ENCODE data around the gene GADL1.

The GADL1 gene

GRCh38 chr3:30753766-30754165 is 140.7 kb downstream of the GADL1 start:
- no peak for DNase-seq

- DNase-seq: no peak
Observed at GRCh38 chr3:30752970-30753369, 141.5 kb downstream of the GADL1 start.

GRCh38 chr3:30752491-30752890 is 142.0 kb downstream of the GADL1 start:
- no peak for DNase-seq

GRCh38 chr3:30751610-30752299 is 142.7 kb downstream of the GADL1 start:
- DNase-seq: peak; percentile 48

GRCh38 chr3:30750967-30751366 is 143.5 kb downstream of the GADL1 start:
- no peak for DNase-seq

GRCh38 chr3:30749230-30749629 is 145.2 kb downstream of the GADL1 start:
- no peak for DNase-seq

GRCh38 chr3:30747771-30748281 is 146.6 kb downstream of the GADL1 start:
- DNase-seq: peak; percentile 10

GRCh38 chr3:30743641-30744317 is 150.7 kb downstream of the GADL1 start:
- no peak for DNase-seq

- DNase-seq: no peak
Observed at GRCh38 chr3:30742796-30743619, 151.5 kb downstream of the GADL1 start.

- no peak for DNase-seq
Observed at GRCh38 chr3:30741889-30742288, 152.6 kb downstream of the GADL1 start.

GRCh38 chr3:30738605-30739004 is 155.9 kb downstream of the GADL1 start:
- no peak for DNase-seq

- DNase-seq: no peak
Observed at GRCh38 chr3:30737743-30738499, 156.5 kb downstream of the GADL1 start.

- no peak for DNase-seq
Observed at GRCh38 chr3:30733696-30734095, 160.8 kb downstream of the GADL1 start.

GRCh38 chr3:30733209-30733608 is 161.3 kb downstream of the GADL1 start:
- DNase-seq: no peak

- no peak for DNase-seq
Observed at GRCh38 chr3:30730967-30731366, 163.5 kb downstream of the GADL1 start.

GRCh38 chr3:30729936-30730335 is 164.5 kb downstream of the GADL1 start:
- no peak for DNase-seq

- DNase-seq: no peak
Observed at GRCh38 chr3:30729512-30729911, 164.9 kb downstream of the GADL1 start.

- DNase-seq: no peak
Observed at GRCh38 chr3:30728143-30728542, 166.3 kb downstream of the GADL1 start.

- no peak for DNase-seq
Observed at GRCh38 chr3:30724863-30725262, 169.6 kb downstream of the GADL1 start.

- DNase-seq: no peak
Observed at GRCh38 chr3:30723211-30723610, 171.2 kb downstream of the GADL1 start.

GRCh38 chr3:30721314-30721634 is 173.2 kb downstream of the GADL1 start:
- DNase-seq: no peak

- DNase-seq: no peak
Observed at GRCh38 chr3:30720586-30721313, 173.7 kb downstream of the GADL1 start.
